GM23338 (cell line): ENCODE results near the gene NRCAM. TPM values are rescaled to one million over a fixed set of nuclear protein-coding genes. Genes with fewer than 3 reads are reported as not detected.

Experiments used
- ETS1 ChIP-seq: IDR thresholded peaks from 2 replicates; pipeline ENCODE4 v1.6.1; 2016; ENCODE audit warnings: antibody characterized with exemption
- EZH2 ChIP-seq: fragments of 200-600 bp; sonication (generic); IDR thresholded peaks from one replicate; pipeline ENCODE4 v1.8.0; 2017; ENCODE audit warnings: antibody characterized with exemption, mild to moderate bottlenecking, low read depth; ENCODE audit not compliant: unreplicated experiment
- EZH2phosphoT487 ChIP-seq: fragments of 200-600 bp; sonication (generic); IDR thresholded peaks from one replicate; pipeline ENCODE4 v1.8.1; 2018; ENCODE audit warnings: antibody characterized with exemption; ENCODE audit not compliant: unreplicated experiment
- NANOG ChIP-seq: IDR thresholded peaks from 2 replicates; pipeline ENCODE4 v1.6.1; 2016; ENCODE audit warnings: antibody characterized with exemption, borderline replicate concordance
- POLR2AphosphoS5 ChIP-seq: IDR thresholded peaks from 2 replicates; pipeline ENCODE4 v1.6.1; 2016; ENCODE audit warnings: antibody characterized with exemption, low read depth
- REST ChIP-seq: IDR thresholded peaks from one replicate; pipeline ENCODE4 v1.6.1; 2018; ENCODE audit warnings: antibody characterized with exemption; ENCODE audit not compliant: unreplicated experiment
- STAT1 ChIP-seq: IDR thresholded peaks from one replicate; pipeline ENCODE4 v1.6.1; 2016; ENCODE audit warnings: antibody characterized with exemption; ENCODE audit not compliant: unreplicated experiment
- ZNF114 ChIP-seq: fragments of 250-450 bp; sonication (Bioruptor Pico); IDR thresholded peaks from 2 replicates; pipeline ENCODE4 v1.5.0; 2020; ENCODE audit warnings: mild to moderate bottlenecking, moderate library complexity
- ZNF331 ChIP-seq: fragments of 250-450 bp; sonication (Bioruptor Pico); IDR thresholded peaks from 2 replicates; pipeline ENCODE4 v1.5.0; 2020; ENCODE audit warnings: low read depth, mild to moderate bottlenecking, moderate library complexity
- ZNF462 ChIP-seq: fragments of 250-450 bp; sonication (Bioruptor Pico); IDR thresholded peaks from 2 replicates; pipeline ENCODE4 v1.5.0; 2020; ENCODE audit warnings: mild to moderate bottlenecking, moderate library complexity
- polyA plus RNA-seq: library from polyadenylated mRNA; unstranded; fragments of >200 nt; fragmentation: Nextera tagmentation; extraction: Ambion mirVana; gene quantifications from 2 replicates; pipeline ENCODE4 v1.2.1, GENCODE V29; 2016
- total RNA-seq: library from RNA; depleted of rRNA; stranded (reverse); fragments of >200 nt; shearing (Covaris generic); gene quantifications from 2 replicates; pipeline ENCODE4 v1.2.3, GENCODE V29; 2014

NRCAM gene
- total and polyA plus RNA-seq, 2 experiments from 2014 or later: 2.5 to 6.8 TPM

- TF ChIP-seq ZNF462 (CRISPR knock-in tag) (no peak), EZH2 (no peak), POLR2AphosphoS5 (no peak), ZNF331 (CRISPR knock-in tag) (no peak), ETS1 (no peak), ZNF114 (CRISPR knock-in tag) (no peak), NANOG (no peak), EZH2phosphoT487 (no peak), REST (no peak), STAT1 (no peak)
Measured at GRCh38 chr7:108190891-108191290, 265.3 kb downstream of the NRCAM start (continued).
